Activated naive CD4-positive, alpha-beta T cell treated with anti-CD3 and anti-CD28 coated beads, Interleukin-2, amount 50 U/mL, for 72 hours (primary cell): Measurements from ENCODE around the gene SNRPA1. TPM values are rescaled to one million over a fixed set of nuclear protein-coding genes. Genes with fewer than 3 reads are reported as not detected.
A peak's percentile ranks its signal among the peaks of the same experiment; 100 is the strongest.

Source experiments
- ATAC-seq, 2 donors: fragments of 150-1000 bp; cut with Tn5 transposase; 2 replicates each; pipeline ENCODE4 v1.10.0; 2021; ENCODE audit warnings: mild to moderate bottlenecking in 2 of 2, moderate library complexity in 2 of 2
- DNase-seq, 2 donors: peaks; one replicate each; pipeline ENCODE4 v3.0.0; 2021 to 2022; ENCODE audit warnings: low spot score in 2 of 2
- H3K27ac Mint-ChIP-seq, 2 donors: one replicate each; pipeline ENCODE4 v1.8.0; 2022; ENCODE audit warnings: mild to moderate bottlenecking in 2 of 2, mixed read lengths in 2 of 2
- H3K36me3 Mint-ChIP-seq, 2 donors: one replicate each; pipeline ENCODE4 v1.8.0; 2022; ENCODE audit warnings: mixed read lengths in 2 of 2
- H3K9me3 Mint-ChIP-seq, 2 donors: one replicate each; pipeline ENCODE4 v1.8.0; 2022; ENCODE audit warnings: mixed read lengths in 2 of 2
- total RNA-seq, 2 donors: library from RNA; stranded (reverse); gene quantifications; one replicate each; pipeline ENCODE4 v1.2.3, GENCODE V29; 2022

Gene SNRPA1
- total RNA-seq, 2 donors from 2014 or later, result 163 to 174 TPM

GRCh38 chr15:101323793-101324523, 28.9 kb upstream of the SNRPA1 start:
- DNase-seq (peak in 1 of 2 donors; percentile 44), ATAC-seq (no peak)
- no peak overlapping the region for H3K27ac Mint-ChIP-seq
- no peaks in the 10 kb centered on the region for H3K36me3 Mint-ChIP-seq
- no peaks in the 10 kb centered on the region for H3K9me3 Mint-ChIP-seq

DNA sequence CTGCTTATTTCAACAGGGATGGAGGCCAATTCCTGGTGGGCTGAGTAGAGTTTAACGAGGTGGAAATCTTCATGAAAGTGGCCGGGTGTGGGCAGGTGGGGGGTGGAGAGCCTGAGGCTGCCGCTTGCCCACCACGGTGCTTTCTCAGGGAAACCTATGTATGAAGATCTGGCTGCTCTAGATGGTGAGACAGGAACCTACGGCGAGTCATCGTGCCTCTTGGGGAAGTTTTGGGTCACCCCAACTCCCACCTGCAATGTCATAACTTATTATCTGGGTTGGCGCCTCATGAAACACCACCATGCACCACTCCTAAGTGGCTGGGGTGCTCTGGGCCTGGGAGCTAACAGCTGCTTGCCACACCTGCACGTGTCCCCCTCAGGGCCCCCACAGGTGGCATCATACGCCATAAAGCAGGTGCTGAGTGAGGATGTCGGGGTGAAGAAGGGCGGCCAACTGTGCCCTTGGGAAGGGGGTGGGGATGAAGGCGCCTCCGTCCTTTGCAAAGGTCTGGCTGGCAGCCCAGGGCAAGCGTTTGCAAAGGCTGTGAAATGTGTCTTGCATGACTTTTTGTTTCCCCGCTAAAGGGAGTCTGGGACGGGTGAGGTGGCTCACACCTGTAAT, 27.9 kb upstream of the SNRPA1 start:
- Mint-ChIP-seq H3K9me3 (no peaks in the 10 kb centered on the region), H3K27ac (no peak overlapping the region), H3K36me3 (no peaks in the 10 kb centered on the region)
- DNase-seq (peak in 1 of 2 donors; percentile 25), ATAC-seq (no peak)

GRCh38 chr15:101322016-101322695, 27.1 kb upstream of the SNRPA1 start:
- DNase-seq (peak in 1 of 2 donors; percentile 25), ATAC-seq (no peak)
- H3K27ac Mint-ChIP-seq, result peak overlapping the region in 1 of 2 donors; percentile 72
- H3K36me3 Mint-ChIP-seq, result no peaks in the 10 kb centered on the region
- no peaks in the 10 kb centered on the region for H3K9me3 Mint-ChIP-seq

DNA sequence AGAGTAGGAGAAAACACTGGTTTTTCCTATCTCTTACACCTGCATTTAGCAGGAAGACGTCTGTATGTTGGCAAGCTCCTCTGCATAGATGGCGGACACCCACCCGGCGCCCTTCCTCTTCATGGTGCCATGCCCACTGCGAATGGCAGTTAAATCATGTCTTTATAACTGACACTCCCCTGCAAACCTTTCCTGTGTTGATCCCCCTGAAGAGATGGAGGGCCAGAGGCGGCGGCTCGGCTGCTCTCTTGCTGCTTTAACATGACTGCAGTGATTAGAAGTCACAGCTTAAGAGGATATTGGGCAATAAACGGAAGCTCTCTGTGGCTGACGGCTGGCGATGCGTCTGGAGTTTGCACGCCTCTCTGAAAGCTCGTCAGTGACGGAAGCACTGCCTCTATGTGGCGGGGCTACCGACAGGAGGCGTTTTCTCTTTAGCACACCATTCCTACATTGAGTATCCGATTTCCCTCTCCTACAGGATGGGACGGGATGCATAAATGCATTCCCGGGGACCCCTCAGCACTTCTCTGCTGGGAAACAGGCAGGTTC, 25.5 kb upstream of the SNRPA1 start:
- Mint-ChIP-seq H3K27ac (peak overlapping the region; percentile 29 to 72), H3K9me3 (no peaks in the 10 kb centered on the region)

GRCh38 chr15:101318839-101319238, 23.8 kb upstream of the SNRPA1 start:
- no peak overlapping the region for H3K27ac Mint-ChIP-seq
- H3K36me3 Mint-ChIP-seq, result no peaks in the 10 kb centered on the region
- no peaks in the 10 kb centered on the region for H3K9me3 Mint-ChIP-seq
- DNase-seq, result peak in 1 of 2 donors; percentile 38
- no peak for ATAC-seq

More for the DNA sequence above, 25.5 kb upstream of the SNRPA1 start:
- ATAC-seq (peak; percentile 95 to 97), DNase-seq (peak; percentile 54 to 59)
- no peaks in the 10 kb centered on the region for H3K36me3 Mint-ChIP-seq

GRCh38 chr15:101318147-101318819, 23.2 kb upstream of the SNRPA1 start:
- H3K36me3 Mint-ChIP-seq, result no peaks in the 10 kb centered on the region
- H3K27ac Mint-ChIP-seq, result no peak overlapping the region
- no peak for ATAC-seq
- H3K9me3 Mint-ChIP-seq, result no peaks in the 10 kb centered on the region
- DNase-seq, result peak in 1 of 2 donors; percentile 48

- H3K36me3 Mint-ChIP-seq, result no peaks in the 10 kb centered on the region
- no peaks in the 10 kb centered on the region for H3K9me3 Mint-ChIP-seq
- DNase-seq, result no peak
- ATAC-seq, result no peak
- no peak overlapping the region for H3K27ac Mint-ChIP-seq
These were observed 22.4 kb upstream of the SNRPA1 start for GRCh38 chr15:101317336-101317872.

GRCh38 chr15:101316529-101316928, 21.5 kb upstream of the SNRPA1 start:
- no peak overlapping the region for H3K27ac Mint-ChIP-seq
- DNase-seq, result peak in 1 of 2 donors; percentile 35
- H3K9me3 Mint-ChIP-seq, result no peaks in the 10 kb centered on the region
- no peak for ATAC-seq
- no peaks in the 10 kb centered on the region for H3K36me3 Mint-ChIP-seq

DNA sequence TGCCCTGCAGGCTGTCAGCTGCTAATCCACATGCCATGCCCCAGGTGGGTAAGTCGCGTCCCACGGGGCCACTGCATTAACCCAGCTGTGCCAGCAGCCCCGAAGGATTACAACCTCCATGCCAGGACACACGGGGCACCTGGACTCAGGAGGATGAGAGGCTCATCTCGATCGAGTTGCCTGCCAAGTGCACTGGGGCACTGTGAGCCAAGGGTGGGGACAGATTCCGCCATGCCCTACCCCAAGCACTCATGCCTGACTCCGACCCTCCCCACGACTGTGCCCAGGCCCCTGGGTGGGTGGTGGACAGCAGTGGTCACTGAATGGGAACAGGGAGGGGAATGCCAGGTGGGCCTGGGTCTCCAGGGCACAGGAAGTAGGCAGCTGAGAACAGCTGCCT, 20.7 kb upstream of the SNRPA1 start:
- peak in 1 of 2 donors; percentile 41 for DNase-seq
- no peak for ATAC-seq
- Mint-ChIP-seq H3K9me3 (no peaks in the 10 kb centered on the region), H3K27ac (no peak overlapping the region), H3K36me3 (no peaks in the 10 kb centered on the region)

GRCh38 chr15:101314336-101315125, 19.5 kb upstream of the SNRPA1 start:
- Mint-ChIP-seq H3K36me3 (no peaks in the 10 kb centered on the region), H3K27ac (no peak overlapping the region), H3K9me3 (no peaks in the 10 kb centered on the region)
- DNase-seq, result peak in 1 of 2 donors; percentile 20
- no peak for ATAC-seq

- no peak for ATAC-seq
- Mint-ChIP-seq H3K36me3 (no peaks in the 10 kb centered on the region), H3K9me3 (no peaks in the 10 kb centered on the region), H3K27ac (no peak overlapping the region)
- DNase-seq, result peak in 1 of 2 donors; percentile 33
These were observed 18.2 kb upstream of the SNRPA1 start for GRCh38 chr15:101313041-101313761.

DNA sequence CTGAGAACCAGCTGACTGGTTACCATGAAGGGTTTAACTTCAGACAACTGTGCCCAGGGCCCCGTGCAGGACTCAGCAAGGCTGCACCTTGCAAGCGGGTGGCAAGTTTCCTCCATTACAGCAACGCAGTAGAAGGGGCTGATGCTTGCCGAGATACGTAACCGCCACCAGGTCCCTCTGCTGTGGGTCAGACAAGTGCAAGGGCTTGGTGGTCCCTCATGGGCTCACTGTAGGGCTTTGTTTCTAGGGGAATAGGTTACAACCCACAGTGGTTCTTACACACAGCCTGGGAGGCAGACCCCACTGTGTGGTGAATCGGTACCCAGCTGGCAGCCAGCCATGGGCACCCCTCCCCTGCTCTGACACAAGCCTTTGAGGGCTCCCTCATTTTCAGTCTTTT, 15.5 kb upstream of the SNRPA1 start:
- H3K36me3 Mint-ChIP-seq, result no peaks in the 10 kb centered on the region
- no peaks in the 10 kb centered on the region for H3K9me3 Mint-ChIP-seq
- ATAC-seq, result no peak
- peak in 1 of 2 donors; percentile 34 for DNase-seq
- no peak overlapping the region for H3K27ac Mint-ChIP-seq

DNA sequence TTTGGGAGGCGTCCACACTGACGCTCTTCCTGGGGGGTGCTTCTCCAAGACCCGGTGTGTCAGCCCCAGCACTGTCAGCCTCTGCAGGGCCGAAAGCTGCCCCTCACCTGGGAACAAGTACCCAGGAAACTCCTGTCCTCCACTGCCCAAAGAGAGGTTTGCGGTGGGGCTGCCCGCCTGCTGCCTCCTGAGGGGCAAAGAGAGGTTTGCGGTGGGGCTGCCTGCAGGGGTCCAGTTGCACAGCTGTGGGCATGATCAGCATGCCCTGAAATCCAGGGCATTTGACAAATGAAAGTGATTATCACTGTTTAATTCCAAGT, 15.1 kb upstream of the SNRPA1 start:
- ATAC-seq, result no peak
- DNase-seq, result no peak
- no peaks in the 10 kb centered on the region for H3K36me3 Mint-ChIP-seq
- H3K27ac Mint-ChIP-seq, result no peak overlapping the region
- H3K9me3 Mint-ChIP-seq, result no peaks in the 10 kb centered on the region

- no peak for ATAC-seq
- Mint-ChIP-seq H3K36me3 (no peaks in the 10 kb centered on the region), H3K27ac (no peak overlapping the region), H3K9me3 (no peaks in the 10 kb centered on the region)
- peak in 1 of 2 donors; percentile 39 for DNase-seq
These were observed 14.6 kb upstream of the SNRPA1 start for GRCh38 chr15:101309436-101310160.
